ACC112 (cell line): ENCODE measurements around the gene LRCH4.
"Not testable (repeated sequence)": the region's sequence is repeated elsewhere in the genome, so short reads cannot be mapped to it uniquely, and the experiment has no call there.

Source experiments
- H2AFZ ChIP-seq: fragments of 200-600 bp; sonication (generic); one replicate; pipeline ENCODE4 v1.6.0; 2017; ENCODE audit warnings: antibody characterized with exemption, low read length; ENCODE audit not compliant: unreplicated experiment
- H3K27ac ChIP-seq: fragments of 200-600 bp; sonication (generic); 2 replicates; pipeline ENCODE4 v1.5.1; 2014; ENCODE audit warnings: low read depth, mild to moderate bottlenecking, antibody characterized with exemption, low read length, moderate library complexity
- H3K27me3 ChIP-seq: fragments of 200-600 bp; sonication (generic); 2 replicates; pipeline ENCODE4 v1.6.1; 2014; ENCODE audit warnings: mild to moderate bottlenecking, antibody characterized with exemption, low read length, moderate library complexity, mixed read lengths; ENCODE audit not compliant: insufficient read depth
- H3K36me3 ChIP-seq: fragments of 200-600 bp; sonication (generic); 2 replicates; pipeline ENCODE4 v1.6.1; 2016; ENCODE audit warnings: mild to moderate bottlenecking, antibody characterized with exemption, low read length, moderate library complexity, mixed read lengths; ENCODE audit not compliant: insufficient read depth
- H3K4me1 ChIP-seq: fragments of 200-600 bp; sonication (generic); one replicate; pipeline ENCODE4 v1.6.1; 2016; ENCODE audit warnings: low read length, mixed read lengths; ENCODE audit not compliant: insufficient read depth, unreplicated experiment, control insufficient read depth
- H3K4me3 ChIP-seq: fragments of 200-600 bp; sonication (generic); 2 replicates; pipeline ENCODE4 v1.5.1; 2014; ENCODE audit warnings: mild to moderate bottlenecking, low read depth, low read length
- H3K79me2 ChIP-seq: fragments of 200-600 bp; sonication (generic); one replicate; pipeline ENCODE4 v1.6.0; 2016; ENCODE audit warnings: low read length; ENCODE audit not compliant: control insufficient read depth, unreplicated experiment, insufficient read depth

Gene LRCH4

DNA sequence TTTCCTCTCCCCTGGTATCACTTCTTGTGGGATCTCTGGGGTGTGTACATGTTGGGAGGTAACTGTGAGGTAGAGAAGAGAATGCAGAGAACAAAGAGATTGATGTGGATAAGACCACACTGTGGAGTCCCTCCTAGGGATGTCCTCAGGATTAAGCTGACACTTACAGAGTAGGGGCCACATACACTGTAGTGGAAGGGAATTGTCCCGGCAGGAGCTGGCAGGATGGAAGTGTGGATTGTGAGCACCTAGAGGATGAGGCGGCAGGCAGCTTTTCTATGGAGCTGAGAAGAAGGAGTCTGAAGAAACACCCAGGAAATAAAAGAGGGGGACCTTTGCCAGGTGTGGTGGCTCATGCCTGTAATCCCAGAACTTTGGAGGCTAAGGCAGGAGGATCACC, 33.4 kb downstream of the LRCH4 start:
- H3K4me1 ChIP-seq, result peaks cover 27% of the 10 kb centered on the region
- H2AFZ ChIP-seq, result no peak overlapping the region
- no peak overlapping the region for H3K27ac ChIP-seq
- peaks cover 11% of the 10 kb centered on the region; the same call in 1 of the 2 replicates for H3K36me3 ChIP-seq
- no peak overlapping the region for H3K4me3 ChIP-seq
- H3K27me3 ChIP-seq, result no peaks in the 10 kb centered on the region
- peaks cover 10% of the 10 kb centered on the region for H3K79me2 ChIP-seq

DNA sequence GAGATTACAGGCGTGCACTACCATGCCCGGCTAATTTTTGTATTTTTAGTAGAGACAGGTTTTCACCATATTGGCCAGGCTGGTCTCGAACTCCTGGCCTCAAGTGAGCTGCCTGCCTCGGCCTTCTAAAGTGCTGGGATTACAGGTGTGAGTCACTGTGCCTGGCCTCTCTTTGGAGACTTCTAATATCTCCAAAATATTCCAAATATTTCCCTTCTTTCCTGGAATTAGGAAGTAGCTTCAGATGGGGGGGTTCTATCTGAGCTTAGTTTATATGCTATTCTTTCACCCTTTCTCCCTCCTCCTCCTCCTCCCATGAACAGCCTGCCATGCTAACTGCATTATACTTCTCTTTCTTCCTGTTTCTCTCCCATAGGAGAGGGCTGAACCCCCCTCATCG, 37.5 kb downstream of the LRCH4 start:
- H3K36me3 ChIP-seq, H3K27me3 ChIP-seq, H2AFZ ChIP-seq, H3K4me3 ChIP-seq: not testable (repeated sequence)
- Histone ChIP-seq H3K79me2 (peaks cover 21% of the 10 kb centered on the region), H3K4me1 (peaks cover 51% of the 10 kb centered on the region), H3K27ac (peak overlapping the region; percentile 89; the same call in 1 of the 2 replicates)

DNA sequence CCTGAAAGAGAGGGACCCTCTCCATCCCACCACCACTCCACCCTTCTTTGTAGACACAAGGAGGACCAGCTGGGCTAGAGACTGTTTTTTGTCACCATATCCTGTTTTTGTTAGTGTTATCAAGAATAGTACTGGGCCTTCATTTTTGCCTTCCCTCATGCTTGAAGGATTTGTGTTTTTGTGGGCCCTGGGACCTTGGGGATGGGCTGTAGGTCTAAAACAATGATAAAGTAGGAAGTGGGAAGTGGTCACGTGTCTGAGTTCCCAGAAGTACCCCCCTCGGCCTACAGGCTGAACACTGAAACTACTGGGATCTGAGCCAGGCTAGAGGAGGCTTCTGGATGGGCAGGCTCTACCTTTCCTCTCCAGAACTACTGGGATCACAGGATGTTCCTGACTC, 38.1 kb downstream of the LRCH4 start:
- peak overlapping the region; percentile 89 for H3K27ac ChIP-seq
- H3K36me3 ChIP-seq, result peaks cover 8% of the 10 kb centered on the region; the same call in 1 of the 2 replicates
- H2AFZ ChIP-seq, result peak overlapping the region; percentile 2
- H3K4me1 ChIP-seq, result peaks cover 53% of the 10 kb centered on the region
- H3K79me2 ChIP-seq, result peaks cover 22% of the 10 kb centered on the region
- no peak overlapping the region for H3K4me3 ChIP-seq
- H3K27me3 ChIP-seq, result no peaks in the 10 kb centered on the region

DNA sequence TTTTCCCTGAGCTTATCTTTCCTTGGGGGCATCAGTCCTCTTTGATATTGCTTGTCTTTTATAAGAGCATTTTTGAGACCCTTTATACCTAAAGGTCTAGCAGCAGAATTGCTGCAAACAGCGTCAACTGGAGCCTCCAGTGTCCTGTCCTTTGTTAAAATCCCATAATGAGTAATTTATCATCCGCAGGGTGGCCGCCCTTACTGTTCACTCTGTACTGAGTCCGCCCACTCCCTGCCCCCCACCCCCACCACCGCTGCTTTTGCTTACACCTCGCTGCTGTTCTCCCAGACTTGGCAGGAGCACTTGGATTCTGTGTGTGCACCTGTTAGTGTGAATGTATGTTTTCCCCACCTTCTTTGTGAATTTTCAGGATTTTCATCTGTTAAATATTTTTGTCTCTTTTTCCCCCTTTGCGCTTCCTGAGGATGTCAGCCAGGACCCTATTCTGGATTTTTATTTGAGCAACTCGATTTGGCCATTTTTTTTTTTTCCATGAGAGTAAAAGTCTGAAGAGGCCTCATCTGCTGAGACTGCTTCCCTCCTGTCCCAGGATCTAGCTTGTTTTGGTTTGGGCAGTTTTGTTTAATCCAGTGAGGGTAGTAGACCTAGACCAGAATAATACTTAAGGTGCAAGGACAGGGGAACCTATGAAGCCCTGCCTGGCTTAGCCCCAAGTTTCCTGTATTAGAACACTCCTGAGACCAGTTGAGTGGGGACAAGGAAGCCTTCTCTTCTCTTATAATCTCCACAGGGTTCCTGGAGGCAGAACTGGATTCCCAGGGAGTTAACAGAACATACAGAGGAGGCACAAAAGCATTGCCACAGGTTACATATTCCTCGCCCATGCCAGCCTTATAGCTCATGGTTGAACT, 38.8 kb downstream of the LRCH4 start:
- Histone ChIP-seq H3K4me1 (peaks cover 53% of the 10 kb centered on the region), H3K4me3 (0 out of 2 replicates have a peak overlapping the region, but pooled peaks have one; percentile 5), H3K79me2 (peaks cover 28% of the 10 kb centered on the region), H3K27me3 (no peaks in the 10 kb centered on the region), H3K27ac (peak overlapping the region; percentile 89), H2AFZ (peak overlapping the region; percentile 2), H3K36me3 (peaks cover 4% of the 10 kb centered on the region; the same call in 1 of the 2 replicates)

DNA sequence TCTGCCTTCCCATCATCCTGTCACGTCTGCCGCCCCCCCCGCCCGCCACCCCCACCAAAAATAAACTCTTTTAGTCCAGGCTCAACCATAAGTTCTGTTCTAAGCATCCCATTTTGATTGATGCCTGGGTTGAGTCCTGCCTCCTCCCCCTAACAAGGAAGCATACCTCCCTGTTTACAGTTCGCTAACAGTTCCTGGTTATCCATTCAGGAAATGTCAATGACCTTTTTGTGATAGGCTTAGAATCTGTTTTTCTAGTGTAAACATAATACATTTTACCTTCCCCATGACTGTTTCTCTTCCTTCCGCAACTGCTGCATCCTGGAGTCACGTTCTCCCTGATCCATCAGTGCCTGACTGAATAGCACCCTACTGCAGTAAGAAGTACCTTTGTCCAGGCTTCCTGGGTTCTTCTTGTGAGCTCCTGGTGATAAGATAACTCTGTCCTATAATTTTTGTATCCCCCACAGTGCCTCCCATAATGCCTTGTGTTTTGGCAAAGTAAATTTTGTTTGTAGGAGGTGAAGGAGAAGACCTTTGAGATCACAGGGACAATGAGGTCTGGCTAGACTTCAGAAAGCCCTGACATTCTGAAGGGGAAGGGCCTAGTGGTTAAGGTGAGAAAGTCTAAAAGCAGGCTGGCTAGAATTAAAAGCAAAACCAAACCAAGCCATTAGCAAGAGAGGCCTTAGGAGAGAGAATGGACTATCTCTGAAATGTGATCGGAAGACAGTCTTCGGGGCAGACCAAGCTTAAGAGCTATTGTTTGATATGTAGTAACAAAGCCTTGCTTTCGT, 39.6 kb downstream of the LRCH4 start:
- Histone ChIP-seq H3K79me2 (peaks cover 35% of the 10 kb centered on the region), H3K4me1 (peaks cover 53% of the 10 kb centered on the region), H3K4me3 (peak overlapping the region; percentile 8; the same call in 1 of the 2 replicates), H3K27me3 (no peaks in the 10 kb centered on the region), H2AFZ (no peak overlapping the region), H3K36me3 (peaks cover 4% of the 10 kb centered on the region; the same call in 1 of the 2 replicates), H3K27ac (peak overlapping the region; percentile 89)

DNA sequence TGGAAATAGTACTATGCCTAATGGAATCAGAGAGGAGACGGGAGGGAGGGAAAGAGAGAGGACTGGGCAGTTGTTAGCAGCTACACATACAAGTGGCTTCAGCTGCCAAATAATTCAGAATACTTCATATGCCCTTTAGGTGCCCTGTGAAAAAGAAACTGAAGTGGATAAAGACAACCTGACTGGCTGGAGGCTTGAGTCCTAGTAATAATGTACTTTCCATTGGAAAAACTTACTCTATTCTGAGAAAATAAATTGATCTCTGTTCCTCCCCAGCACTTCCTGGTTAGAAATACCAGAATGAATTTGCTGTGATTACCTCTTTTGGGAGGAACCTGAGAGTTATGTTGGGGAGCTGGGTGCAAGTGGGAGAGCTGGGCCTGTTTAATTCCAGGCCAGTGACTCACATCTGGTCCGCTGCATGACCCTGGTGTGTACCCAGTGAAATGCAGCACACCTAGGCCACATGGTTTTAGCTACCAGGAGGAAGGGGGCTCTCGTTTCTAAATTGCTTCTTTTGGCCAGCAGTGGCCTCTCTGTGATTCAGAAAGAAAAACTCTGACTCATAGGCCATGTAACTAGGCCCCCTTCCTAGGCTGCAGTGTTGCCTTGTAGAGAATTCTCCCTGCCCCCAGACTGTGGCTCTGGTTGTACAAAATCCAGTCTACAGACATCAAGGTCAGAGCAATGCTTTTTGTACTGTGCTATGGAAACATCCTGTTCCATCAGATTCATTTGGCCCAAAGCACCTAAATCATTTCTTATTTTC, 40.4 kb downstream of the LRCH4 start:
- H3K27ac ChIP-seq, result peak overlapping the region; percentile 89
- peaks cover 4% of the 10 kb centered on the region; the same call in 1 of the 2 replicates for H3K36me3 ChIP-seq
- no peaks in the 10 kb centered on the region for H3K27me3 ChIP-seq
- peak overlapping the region; percentile 25 for H3K4me3 ChIP-seq
- peaks cover 41% of the 10 kb centered on the region for H3K79me2 ChIP-seq
- peaks cover 58% of the 10 kb centered on the region for H3K4me1 ChIP-seq
- no peak overlapping the region for H2AFZ ChIP-seq

DNA sequence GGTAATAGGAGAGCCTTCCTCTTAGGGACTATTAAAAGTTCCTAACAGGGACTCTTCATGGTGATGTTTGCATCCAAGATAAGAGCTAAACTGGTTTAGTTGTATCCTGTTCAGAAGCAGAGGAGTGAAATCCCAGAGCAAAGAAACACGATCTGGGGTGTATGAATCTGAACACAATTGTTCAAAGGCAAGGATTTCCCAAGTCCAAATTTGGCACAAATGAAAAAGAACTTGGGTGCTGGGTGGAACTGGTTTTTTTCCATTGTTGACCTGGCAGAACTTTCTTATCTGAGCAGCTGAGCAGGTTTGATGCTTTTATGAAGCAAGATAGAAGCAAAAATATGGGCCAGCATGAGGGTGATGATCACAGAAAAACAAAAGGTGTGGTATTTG, 41.0 kb downstream of the LRCH4 start:
- Histone ChIP-seq H2AFZ (no peak overlapping the region), H3K27ac (peak overlapping the region; percentile 89), H3K4me1 (peaks cover 63% of the 10 kb centered on the region), H3K36me3 (no peaks in the 10 kb centered on the region; the same call in 1 of the 2 replicates), H3K4me3 (peak overlapping the region; percentile 25; the same call in 1 of the 2 replicates), H3K79me2 (peaks cover 47% of the 10 kb centered on the region), H3K27me3 (no peaks in the 10 kb centered on the region)

DNA sequence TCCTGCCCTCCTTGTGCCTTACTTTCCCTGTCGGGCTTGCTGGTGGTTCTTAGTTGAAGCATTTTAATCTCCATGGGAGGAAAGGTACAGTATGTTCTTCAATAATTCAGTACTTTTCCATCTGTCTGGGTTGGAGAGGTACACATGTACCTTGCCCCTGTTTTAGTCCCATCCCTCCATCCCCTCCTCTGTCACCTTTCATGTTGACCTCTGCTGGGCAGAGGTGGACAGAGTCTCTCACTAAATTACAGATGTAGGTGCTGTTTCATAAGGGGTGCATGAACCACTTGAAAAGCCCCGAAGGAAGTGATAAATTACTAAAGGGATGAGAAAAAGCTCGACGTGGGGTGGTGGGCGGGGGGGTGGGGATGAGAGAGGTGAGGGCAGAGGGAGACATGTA, 41.5 kb downstream of the LRCH4 start:
- no peak overlapping the region for H2AFZ ChIP-seq
- no peak overlapping the region for H3K4me3 ChIP-seq
- peaks cover 53% of the 10 kb centered on the region for H3K79me2 ChIP-seq
- no peaks in the 10 kb centered on the region for H3K27me3 ChIP-seq
- H3K36me3 ChIP-seq, result no peaks in the 10 kb centered on the region; the same call in 1 of the 2 replicates
- peak overlapping the region; percentile 89 for H3K27ac ChIP-seq
- peaks cover 64% of the 10 kb centered on the region for H3K4me1 ChIP-seq

DNA sequence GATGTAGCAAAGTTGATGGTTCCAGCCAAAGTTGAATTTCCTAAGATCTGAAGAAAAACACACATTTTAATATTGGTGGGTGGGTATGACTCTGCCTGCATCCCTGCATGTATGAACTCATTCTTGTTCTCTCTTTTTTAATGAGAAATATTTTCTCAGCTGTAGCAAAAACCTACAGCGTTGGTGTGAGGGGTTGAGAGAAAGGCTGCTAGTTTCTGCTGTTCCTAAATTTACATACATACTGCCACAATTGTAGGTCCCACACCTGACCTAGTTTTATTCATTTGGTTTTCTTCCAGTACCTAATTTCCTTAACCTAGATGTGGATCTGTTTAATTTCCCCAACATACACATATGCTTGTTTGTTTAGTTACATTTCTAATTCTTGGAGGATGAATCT, 42.3 kb downstream of the LRCH4 start:
- peak overlapping the region; percentile 89 for H3K27ac ChIP-seq
- no peak overlapping the region for H2AFZ ChIP-seq
- H3K4me1 ChIP-seq, result peaks cover 61% of the 10 kb centered on the region
- H3K36me3 ChIP-seq, result no peaks in the 10 kb centered on the region
- H3K27me3 ChIP-seq, result no peaks in the 10 kb centered on the region
- no peak overlapping the region for H3K4me3 ChIP-seq
- peaks cover 54% of the 10 kb centered on the region for H3K79me2 ChIP-seq

DNA sequence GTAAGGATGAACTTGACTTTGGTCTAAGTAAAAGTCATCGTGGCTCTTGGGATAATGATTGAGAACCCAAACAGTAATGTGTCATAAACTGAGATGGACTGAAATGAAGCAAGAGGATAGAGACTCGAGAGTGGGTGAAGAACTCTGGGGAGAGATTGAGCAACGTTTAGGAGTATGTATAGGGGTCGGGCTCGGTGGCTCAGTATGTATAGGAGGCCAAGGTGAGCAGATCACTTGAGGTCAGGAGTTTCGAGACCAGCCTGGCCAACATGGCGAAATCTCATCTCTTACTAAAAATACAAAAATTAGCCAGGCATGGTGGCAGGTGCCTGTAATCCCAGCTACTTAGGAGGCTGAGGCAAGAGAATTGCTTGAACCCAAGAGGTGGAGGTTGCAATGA, 44.6 kb downstream of the LRCH4 start:
- peaks cover 39% of the 10 kb centered on the region for H3K4me1 ChIP-seq
- H2AFZ ChIP-seq, H3K27me3 ChIP-seq, H3K4me3 ChIP-seq, H3K27ac ChIP-seq, H3K36me3 ChIP-seq: not testable (repeated sequence)
- peaks cover 43% of the 10 kb centered on the region for H3K79me2 ChIP-seq
